Measurements from ENCODE around the gene TFAP2D.

The TFAP2D gene

DNA sequence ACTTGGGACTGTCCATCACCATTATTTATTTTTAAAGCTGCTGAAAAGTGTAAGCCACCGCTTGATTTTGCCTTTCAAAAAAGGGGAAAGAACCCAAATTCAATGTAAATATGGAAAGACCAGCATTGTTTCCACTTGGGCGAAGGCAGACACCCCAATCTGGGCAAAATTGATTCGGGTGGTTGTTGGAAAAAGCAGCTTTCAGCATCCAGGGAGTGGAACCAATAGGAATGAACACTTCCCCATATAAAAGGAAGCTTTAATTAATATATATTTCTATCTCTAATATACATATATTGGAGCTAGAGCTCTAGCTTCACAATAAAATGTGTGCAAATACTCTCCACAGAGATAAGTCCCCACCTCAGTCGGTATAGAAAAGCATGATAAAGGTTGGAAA is at the start of gene TFAP2D:
TSS of gene TFAP2D (plus strand) at position 301 of the 400 bp plus-strand sequence. CDS start 530 bp downstream, outside the sequence.
- no peak for DNase-seq (ENCODE audit: low spot score)

DNA sequence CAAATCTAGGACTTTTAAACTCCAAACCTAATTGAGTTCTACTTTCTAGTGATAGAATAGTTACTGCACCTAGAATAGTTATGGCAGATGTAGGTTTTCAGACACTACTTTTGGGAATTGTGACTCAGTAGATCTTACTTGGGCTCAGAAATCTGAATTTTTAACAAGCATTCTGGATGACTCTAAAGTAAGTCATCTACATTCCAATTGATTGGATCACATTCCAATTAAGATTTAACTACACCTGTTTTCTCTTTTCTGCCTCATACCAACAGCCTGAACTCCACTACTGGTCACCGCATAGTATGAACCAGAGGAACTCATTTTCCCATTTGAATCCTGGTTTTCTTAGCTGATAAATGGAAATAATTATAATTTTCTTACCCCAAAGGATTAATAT is 49.5 kb upstream of the TFAP2D start:
- no peak for DNase-seq (ENCODE audit: low spot score)

DNA sequence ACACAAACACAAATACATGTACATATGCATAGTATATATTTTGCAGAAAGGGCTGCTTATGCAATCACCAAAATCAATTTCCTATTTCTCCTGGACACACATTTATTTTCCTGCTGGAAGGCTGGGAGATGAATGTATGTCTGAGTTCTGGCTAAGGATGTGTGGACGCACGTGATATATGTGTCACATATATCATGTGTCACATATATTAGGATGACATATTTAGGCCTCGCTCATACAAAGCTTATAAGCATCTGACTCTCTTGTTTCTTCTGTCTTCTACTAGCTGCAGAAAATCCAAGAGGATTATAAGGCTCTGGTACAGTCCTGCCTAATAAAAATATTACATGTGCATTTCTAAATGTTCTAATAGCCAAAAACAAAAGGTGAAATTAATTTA is 47.2 kb upstream of the TFAP2D start:
- DNase-seq (ENCODE audit: low spot score) = no peak

DNA sequence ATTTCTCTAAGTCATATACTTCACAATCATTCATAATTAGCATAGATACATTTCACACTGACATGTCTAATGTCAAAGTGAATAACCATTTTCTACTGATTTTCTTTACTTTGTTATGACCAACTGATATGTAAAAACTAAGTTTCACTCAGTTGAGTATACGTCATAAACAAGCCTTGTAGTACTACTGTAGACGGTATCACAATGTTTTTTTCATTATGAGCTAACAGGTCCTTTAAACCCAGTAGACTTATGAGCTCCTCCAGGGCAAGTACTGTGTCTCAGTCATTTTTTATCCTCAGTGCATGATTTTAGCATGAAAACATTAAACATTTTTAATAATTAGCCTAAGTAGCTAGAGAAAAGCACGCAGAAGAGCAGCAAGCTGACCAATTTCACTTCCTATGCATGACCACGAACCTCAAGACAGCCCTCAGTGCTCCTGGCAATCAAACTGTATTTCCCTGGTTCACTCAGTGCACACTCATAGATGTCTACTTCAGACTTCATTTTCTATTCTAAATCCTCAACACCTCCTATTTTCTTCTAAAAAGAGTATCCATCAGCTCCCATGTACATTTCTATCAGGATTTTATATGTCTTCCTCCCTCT is 32.0 kb upstream of the TFAP2D start:
- no peak for DNase-seq (ENCODE audit: low spot score)

DNA sequence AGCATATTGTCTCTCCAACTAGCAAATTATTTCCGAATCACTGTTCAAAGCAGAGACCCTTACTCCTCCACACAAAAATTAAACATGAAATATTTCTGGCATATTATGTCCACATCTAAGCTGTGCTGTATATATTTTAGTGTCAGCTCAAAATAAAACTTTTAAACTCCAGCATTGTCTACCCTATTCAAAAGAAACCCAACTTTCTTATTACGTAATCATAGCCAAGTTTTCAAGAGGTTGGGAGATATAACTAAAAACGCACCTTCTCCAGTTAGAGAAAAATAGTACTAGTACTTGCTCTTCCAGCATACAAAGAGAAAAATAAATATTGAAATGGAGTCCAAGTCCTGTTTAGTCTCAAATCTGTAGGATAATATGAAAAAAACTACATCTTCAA is 24.1 kb upstream of the TFAP2D start:
- no peak for DNase-seq (ENCODE audit: low spot score)

DNA sequence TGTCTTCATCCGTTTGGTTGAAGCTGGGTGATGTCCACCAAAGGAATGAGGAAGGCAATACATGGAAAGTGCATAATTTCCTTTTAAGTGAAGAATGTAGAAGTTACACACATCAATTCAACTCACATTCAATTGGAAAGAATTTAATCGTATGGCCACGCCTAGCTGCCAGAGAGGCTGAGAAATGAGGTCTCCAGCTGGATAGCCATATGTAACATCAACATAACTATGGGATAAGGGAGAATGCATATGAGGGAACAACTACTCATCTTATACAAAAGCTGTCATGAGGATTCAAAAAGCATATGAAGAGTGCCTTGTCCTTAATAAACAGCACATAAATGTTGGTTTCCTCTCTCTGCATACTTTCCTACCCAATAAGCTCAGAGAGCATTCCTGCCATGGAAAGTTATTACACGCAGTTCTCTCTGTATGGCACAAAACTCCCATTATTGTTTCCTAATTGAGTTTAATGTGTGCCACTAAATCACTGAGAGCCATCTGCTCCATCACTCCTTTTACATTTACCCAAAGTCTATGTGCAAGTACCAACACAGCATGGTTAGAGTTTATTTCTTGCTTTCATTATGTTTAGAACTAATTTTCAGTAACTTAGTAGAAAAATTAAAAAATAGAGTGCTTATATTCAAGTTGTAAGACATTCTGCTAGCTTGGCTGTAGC is 21.4 kb upstream of the TFAP2D start:
- no peak for DNase-seq (ENCODE audit: low spot score)

DNA sequence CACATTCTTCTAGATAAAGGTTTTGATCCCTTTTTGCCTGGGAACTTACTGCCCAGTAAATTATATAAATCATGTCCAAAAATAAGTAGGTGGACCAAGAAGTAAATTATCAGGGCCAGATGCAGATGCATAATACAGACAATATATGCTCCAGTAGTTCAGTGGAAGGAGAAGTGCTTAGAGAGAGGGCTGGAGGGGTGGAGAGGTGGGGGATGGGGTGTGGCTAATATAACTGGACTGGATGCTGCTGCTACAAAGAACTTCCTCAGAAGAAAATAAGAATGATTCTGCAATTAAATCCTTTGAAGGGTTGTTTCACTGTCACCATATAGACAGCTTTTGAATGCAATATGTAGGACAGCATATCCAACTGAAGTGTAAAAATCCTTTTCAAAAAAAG is 14.8 kb upstream of the TFAP2D start:
- DNase-seq (ENCODE audit: low spot score) = no peak

DNA sequence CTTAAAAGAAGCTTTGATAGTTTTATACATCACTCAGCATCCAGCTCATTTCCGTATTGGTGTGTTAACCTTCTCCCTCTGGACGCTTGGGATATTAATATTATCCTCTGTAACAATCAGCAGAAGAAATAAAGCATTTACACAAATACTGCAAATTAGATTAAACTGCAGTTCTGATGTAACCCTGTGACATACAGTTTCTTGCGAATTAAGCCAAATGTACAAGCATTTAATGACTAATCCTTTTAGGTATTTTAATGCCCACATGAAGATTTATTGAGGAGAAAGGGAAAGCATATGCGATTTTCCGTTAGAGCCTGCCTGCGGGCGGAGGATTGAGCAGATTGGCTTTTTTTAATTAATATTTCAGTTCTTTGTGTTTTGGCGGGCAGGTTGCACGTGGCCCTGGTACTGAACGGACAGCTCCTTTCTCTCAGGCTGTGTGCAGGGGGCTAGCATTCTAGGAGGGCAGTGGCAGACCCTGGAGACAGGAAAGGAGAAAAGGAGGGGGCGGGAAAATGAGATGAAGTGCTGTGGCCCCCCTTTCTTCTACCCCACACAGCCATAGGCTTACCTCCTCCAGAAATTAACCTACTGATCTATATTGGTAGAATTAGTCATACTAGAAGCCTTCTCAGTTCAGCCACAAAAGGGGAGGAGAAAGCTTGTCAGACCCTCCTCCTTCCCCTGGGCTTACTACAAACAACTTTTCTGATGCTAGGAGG is 14.1 kb upstream of the TFAP2D start:
- DNase-seq (ENCODE audit: low spot score) = no peak

DNA sequence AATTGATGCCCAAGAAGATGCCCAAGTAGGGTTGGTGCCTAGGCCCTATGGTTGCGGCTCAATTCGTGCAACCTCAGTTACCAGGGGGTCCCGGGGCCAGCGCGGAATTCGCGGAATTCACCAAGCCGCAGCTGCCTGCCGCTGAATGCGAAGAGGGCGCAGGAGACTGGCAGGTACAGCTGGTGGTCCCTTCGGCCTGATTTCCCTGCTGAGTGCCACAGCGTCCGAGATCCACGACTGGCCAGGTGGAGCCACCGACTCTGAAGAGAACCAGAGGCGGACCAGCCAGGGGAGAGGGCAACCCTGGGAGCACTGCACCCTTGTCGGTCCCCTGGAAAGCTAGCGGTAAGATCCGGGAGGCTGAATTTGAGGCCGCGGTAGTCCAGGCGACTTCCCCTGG is 6.8 kb upstream of the TFAP2D start:
- no peak for DNase-seq (ENCODE audit: low spot score)

DNA sequence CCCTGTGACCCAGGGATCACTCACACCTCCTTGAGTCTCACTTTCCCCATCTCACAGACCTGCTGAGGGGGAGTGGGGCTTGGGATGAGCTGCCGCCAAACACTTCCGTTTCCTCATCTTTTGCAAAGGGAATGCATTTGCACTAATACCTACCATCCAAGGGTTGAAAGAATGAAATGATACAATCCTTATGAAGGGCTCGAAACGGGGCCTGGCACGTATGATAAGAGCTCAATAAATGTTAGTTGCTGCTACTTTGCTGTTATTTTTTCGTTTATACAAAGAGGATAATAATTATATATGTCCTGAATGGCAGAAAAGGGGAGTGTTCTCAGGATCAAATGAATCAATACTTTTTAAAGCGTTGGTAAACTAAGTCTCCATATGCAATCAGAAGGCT is 6.1 kb upstream of the TFAP2D start:
- no peak for DNase-seq (ENCODE audit: low spot score)

DNA sequence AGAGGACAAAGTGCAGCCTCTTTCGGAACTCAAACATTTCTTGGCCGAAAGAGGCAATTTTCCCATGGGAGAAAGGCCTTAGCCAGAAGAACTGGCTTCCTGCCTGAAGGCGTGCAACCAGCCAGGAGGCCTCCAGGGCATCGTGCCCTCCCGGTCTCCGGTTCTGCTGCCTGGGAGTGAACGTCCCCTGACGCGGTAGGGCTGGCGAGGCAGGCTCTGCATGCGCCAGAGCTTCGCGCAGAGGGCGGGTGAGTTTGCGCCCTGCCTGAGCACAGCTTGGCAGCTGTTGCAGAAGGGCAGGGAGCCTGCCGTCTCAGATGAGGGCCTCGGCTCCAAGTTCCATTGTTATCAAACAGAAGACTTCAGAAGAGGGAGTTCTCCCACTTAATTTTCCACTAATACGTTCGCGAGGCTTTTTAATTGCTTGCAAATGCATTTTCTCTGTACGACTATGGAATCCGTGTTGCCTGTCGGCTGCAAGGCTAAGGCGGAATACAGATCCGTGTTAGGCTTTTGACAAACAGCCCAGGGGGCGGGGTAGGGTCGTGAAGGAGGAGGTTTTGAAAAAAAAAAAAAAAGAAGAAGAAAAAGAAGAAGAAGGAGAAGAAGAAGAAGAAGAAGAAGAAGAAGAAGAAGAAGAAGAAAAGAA is 5.5 kb upstream of the TFAP2D start:
- no peak for DNase-seq (ENCODE audit: low spot score)

DNA sequence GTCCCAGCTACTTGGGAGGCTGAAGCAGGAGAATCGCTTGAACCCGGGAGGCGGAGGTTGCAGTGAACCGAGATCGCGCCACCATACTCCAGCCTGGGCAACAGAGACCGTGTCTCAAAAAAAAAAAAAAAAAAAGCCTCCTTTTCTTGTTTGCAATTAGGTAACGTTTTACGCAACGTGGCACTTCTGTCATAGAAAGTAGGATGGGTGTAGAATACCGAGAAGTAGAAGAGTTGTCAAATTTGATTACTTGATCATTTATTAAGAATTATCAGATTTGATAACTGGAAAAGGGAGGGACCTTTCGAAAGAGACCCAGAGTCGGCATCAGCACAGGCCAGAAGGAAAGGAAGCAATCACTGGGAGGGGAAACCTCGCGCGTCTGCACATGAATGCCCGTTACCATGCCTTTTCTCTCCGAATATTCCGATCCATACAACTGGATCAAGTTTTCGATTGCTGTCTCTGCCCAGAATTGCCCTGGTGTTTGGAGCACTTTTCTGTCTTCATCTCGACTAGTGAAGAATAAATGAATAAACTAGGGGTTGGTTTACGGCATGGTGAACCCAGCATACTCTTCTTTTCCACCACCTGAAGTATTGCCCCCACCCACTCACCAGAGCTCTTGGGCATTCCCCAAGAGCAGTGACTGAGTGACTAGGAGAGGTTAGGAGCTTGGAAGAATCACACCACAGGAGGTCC is 4.5 kb upstream of the TFAP2D start:
- DNase-seq (ENCODE audit: low spot score) = no peak

DNA sequence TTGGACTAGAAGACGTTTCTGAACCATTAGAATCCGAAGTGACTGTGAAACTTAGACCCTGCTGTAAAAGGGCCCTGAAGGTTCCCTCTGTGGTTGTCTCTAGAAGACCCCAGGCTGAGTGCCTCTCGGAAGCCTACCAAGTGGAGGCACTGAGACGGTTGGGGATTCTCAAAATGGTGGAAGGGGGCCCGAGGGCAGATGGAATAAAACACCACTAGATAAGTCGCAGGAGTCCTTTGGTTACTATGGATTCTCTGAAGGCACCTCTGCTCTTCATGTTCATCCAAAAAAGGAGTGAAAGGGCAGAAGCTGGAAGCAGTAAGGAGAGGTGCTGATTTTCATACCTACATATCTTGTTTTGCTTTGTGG is 4.0 kb upstream of the TFAP2D start:
- DNase-seq (ENCODE audit: low spot score) = no peak

DNA sequence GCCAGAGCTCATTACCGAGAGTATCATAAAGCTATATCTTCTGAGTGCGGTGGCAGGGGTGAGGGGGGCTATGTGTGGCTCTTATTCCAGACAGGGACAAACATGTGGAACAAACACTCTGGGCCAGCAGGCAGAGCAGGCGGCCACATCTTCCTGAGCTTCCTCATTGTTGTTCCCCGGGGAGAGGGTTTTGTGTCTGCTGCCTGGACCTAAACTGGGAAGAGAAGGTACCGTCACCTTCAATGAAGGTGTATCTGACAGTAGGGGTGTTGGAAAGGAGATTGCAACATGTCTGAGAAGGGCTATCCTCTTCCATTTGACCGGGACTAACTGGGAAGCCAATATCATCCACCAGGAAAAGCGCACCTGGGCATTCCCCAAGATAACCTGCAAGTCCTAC is 1.6 kb upstream of the TFAP2D start:
- DNase-seq (ENCODE audit: low spot score) = no peak

DNA sequence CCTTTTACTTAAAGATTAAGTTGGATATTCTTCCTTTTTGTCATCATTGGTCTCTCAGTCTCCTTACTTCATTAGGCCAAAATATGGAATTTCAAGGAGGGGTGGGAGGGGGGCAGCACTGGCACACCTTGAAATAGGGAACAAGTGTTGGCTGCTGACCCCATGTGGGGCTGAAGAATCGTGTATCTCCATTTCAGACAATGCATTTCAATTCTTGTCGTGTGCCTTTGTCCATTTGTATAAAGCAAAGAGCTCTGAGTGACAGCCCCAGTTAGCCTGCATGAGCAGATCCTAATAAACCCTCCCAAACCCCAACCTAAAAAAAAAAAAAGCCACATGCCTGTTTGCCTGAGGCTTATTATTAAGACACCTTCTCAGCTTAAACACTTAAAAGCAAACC is 1.0 kb upstream of the TFAP2D start:
- no peak for DNase-seq (ENCODE audit: low spot score)

DNA sequence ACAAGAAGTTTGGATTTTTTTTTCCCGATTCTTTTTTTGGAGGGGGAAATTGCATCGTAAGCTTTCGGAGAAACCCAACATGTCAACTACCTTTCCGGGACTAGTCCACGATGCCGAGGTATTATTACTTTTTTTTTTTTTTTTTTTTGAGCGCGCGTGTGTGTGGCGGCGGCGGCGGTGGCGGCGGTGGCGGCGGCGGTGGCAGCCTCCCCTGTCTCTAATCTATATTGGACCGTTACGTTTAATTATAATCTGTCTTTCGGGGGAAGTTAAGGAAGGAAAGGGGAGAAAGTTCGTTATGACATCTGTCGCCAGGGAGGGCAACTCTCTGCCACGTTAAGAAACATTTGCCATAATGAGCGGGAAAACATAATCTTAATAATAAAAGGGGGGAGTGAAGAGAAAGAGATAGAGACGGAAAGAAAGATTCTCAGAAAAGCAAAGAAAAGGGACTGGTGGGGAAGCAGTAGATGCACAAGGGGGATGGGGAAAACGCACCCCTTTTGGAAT is 706 bp downstream of the TFAP2D start:
- no peak for DNase-seq (ENCODE audit: low spot score)

DNA sequence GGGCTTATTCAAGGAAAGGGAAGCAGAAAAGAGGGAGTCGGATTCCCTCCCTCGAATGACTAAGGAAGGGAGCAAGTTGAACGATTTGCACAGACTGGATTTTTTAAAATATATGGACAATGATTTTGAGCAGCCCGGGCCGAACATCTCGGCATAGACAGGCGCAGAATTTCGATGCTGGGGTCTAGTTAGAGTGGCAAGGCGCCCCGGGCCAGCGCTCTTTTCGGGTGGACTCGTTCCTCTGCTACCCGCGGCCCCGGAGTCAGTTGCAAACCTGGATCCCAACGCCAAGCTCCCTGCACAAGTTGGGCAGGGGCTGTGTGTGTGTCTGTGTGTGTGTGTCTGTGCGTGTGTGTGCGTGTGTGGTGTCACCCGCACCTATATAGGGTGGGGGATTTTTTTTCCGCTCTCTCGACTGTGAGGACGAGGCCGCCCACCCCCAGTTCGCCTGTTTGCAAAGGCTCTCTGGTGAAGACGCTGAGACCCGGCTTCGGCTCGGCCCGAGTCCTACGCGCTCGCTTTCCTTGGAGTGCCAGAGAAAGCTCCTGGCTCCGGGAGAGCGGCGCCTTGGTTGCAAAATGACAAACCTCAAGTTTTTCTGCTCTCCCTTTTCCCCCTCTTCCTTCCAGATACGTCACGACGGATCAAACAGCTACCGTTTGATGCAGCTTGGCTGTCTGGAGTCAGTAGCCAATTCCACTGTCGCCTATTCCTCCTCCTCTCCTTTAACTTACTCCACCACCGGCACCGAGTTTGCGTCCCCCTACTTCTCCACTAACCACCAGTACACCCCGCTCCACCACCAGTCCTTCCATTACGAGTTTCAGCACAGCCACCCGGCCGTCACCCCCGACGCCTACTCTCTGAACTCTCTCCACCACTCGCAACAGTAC is 1.4 kb downstream of the TFAP2D start:
- no peak for DNase-seq (ENCODE audit: low spot score)

DNA sequence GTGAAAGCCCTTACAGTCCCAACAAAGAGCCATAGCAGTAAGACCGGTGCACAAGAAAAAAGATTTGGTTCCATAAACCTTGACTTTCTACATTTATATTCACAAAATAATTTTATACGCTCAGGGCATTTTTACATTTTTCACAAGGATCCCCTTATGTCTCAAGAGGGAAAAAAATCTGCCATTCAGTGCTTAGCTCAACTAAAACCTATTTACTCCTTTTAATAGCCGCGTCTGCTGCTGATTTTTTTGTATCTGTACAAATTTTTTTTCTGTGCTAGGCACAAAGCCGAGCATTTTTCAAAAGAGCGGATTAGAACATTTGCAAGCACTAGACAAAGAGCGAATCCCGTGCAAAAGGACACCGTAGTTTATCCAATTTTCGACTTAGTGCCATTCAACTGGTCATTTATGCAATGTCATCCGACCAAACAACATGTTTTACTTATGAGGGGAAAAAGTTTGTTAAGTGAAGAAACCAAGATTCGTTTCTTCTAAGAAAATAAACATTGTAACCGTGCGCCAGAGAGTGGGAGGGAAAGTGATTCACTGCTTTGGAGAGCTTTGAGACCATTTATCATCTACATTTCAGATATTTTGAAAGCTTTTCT is 3.7 kb downstream of the TFAP2D start:
- DNase-seq (ENCODE audit: low spot score) = no peak

DNA sequence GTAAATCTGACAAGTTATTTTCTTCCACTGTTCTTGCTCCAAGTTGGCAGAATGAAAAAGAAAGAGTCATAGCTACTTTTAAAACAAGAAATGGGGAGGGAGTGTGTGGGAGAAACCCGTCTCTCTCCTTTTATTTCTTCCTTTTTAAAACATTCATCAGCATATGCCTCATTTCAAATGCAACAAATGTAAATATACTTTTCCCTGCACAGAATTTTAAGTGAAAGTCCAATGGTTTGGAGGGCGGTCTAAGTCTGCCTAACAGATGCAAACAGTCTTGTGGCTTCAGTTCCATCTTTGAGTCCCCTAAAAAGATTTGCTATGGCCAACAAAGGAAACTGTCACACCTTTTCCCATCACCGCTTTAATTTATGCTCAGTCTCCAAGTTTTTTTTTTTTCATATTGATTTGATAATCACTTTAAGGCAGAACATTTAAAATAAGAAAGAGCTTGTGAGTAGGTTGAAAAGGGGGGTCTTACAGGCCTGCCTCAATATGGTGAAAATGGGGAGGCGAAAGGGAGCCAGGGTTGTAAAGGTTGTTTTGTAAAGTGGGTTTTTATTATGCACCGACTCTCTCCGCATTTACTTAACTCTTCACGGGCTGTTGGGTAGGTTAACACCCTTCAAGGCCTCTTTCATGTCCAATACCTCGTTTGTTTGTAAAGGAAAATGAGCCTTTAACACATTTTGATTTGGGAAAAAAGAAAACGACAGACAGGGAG is 4.6 kb downstream of the TFAP2D start:
- no peak for DNase-seq (ENCODE audit: low spot score)

DNA sequence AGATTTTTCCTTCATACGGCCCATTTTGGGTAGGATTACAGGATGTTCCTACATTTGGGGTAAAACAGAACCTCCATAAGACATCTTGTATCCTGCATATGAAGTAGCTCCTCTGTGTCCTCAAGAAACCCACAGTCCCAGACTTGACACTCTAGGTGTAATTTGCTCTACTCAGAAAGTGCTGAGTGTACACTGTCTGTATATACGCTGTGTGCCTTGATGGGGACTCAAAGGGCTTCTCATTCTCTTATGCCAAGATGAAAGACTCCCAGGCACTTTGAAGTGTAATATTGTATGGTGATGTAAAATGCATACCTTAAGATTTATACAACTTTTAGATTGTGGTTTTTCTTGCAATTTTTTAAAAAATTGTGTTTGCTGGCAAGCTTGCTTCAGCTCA is 5.2 kb downstream of the TFAP2D start:
- no peak for DNase-seq (ENCODE audit: low spot score)

Measured in AG08396 (cell line).